ENCODE measurements around the gene TLR9.

GRCh38 chr3:52203701-52204100 is 21.7 kb downstream of the TLR9 start:
- no peak for TF ChIP-seq CTCF (conservative IDR thresholded peaks at IDR 0.05 in 1 of 2, IDR thresholded peaks at IDR 0.05 in 1 of 2; ENCODE audit: low read depth in 1 of 2, low read length in 2 of 2)
- TF ChIP-seq EZH2 (IDR thresholded peaks at IDR 0.05; ENCODE audit: low read length, missing control alignments) = no peak

All from fibroblast of lung (primary cell).